ENCODE results near the gene HEMK1.

HEMK1 gene

DNA sequence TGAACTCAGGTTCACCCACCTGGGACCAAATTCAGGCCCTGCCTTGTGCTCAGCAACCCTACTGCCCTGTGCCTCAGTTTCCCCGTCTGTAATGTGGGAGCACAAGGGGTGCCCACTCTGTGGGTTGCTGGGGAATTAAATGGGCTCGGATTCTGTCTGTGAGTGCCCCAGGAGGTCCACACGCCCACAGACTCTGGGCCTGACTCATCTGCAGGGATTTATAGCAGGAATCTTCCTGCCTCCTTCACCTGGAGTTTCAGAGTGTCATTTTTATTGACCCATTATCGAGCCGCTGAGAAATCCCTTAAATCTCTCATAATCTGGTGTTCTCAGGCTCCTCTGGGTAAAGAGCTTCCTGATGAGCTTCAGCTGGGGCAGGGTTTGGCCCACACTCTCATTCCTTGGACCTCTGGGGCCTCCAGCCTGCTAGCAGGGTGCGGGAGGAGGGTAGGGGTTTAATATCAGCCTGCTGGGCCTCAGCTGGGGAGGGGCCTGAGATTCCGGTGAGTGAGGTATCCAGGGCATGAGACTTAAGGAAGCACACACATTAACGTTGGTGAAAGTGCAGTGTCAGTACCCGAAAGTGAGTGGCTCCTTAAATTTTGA lies 18.2 kb upstream of the HEMK1 start:
- Histone ChIP-seq H3K27me3 (peaks cover 0 to 7% of the 10 kb centered on the region in 2 donors), H3K4me1 (no peaks in the 10 kb centered on the region), H3K36me3 (no peaks in the 10 kb centered on the region), H3K27ac (no peak overlapping the region), H3K4me3 (no peak overlapping the region), H3K9me3 (no peaks in the 10 kb centered on the region)
- DNase-seq: no peak
- intact Hi-C loops (cut with DNase I; ENCODE audit: low total_unique reads): no loop called here
- TF ChIP-seq CTCF (IDR thresholded peaks at IDR 0.05): no peak

DNA sequence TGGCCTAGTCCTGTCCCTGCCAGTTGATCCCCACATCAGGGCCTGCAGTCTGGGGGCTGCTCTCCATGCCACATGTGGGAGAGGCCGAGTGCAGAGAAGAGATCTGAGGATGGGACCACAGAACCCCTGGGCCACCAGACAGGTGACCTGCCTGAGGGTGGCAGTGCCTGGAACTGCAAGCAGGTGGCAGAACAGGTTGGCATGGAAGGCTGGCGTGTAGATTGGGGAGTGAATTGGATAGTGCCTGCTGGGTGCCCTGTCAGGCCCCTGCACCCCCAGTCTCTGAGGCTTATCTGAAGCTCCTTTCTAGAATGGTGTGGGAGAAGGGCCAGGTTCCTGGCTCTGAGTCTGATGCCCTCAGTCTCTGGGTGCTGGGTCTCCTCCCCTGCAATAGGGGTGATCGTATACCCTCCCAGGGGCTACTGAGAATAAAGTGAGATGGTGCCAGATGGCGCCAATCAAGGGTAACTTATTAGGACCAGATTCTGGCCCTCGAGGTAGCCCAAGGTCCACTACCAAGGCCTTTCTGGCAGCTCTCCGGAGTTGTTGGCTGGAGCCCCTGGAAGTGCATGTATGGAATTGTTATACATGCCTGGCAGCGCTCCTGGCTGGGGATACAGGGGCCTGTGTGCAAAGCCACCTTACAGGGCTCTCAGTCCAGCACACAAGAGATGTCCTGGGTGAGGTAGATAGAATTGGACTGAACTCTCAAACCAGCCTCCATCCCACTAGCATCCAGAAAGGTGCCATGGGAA lies 17.5 kb upstream of the HEMK1 start:
- Histone ChIP-seq H3K27ac (no peak overlapping the region), H3K4me3 (no peak overlapping the region), H3K4me1 (no peaks in the 10 kb centered on the region), H3K9me3 (no peaks in the 10 kb centered on the region), H3K27me3 (peaks cover 0 to 10% of the 10 kb centered on the region in 2 donors), H3K36me3 (no peaks in the 10 kb centered on the region)
- intact Hi-C loops (cut with DNase I; ENCODE audit: low total_unique reads): no loop called here
- DNase-seq: no peak
- TF ChIP-seq CTCF (IDR thresholded peaks at IDR 0.05): no peak

DNA sequence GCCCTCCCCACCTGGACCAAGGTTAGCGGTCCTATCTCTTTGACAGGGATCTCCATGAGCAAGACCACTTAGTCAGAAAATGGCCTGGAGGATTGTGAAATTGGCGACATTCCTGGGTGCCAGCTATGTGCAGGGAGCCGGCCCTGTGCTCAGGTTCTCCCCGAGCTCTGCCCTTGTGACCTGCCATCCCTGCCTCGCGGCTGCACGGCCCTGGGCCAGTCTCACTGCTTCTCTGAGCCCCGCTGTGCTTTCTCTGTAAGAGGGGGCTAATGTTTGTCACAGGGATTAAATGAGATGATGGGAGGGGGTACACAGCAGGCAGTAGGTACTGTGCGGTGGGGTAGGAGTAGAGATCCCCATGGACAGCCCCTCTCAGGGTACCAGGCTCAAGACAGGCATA lies 16.7 kb upstream of the HEMK1 start:
- Histone ChIP-seq H3K27me3 (peaks cover 0 to 16% of the 10 kb centered on the region in 2 donors), H3K4me1 (no peaks in the 10 kb centered on the region), H3K9me3 (no peaks in the 10 kb centered on the region), H3K36me3 (no peaks in the 10 kb centered on the region), H3K4me3 (no peak overlapping the region), H3K27ac (no peak overlapping the region)
- intact Hi-C loops (cut with DNase I; ENCODE audit: low total_unique reads): no loop called here
- no peak for TF ChIP-seq CTCF (IDR thresholded peaks at IDR 0.05)
- no peak for DNase-seq

- no peak overlapping the region for H3K27ac ChIP-seq
- intact Hi-C loops (cut with DNase I; ENCODE audit: low total_unique reads): no loop called here
Measured at GRCh38 chr3:50554553-50554952, 14.8 kb upstream of the HEMK1 start.

GRCh38 chr3:50557106-50557505 lies 12.2 kb upstream of the HEMK1 start:
- no peak for TF ChIP-seq CTCF (IDR thresholded peaks at IDR 0.05)
- DNase-seq: no peak
- H3K36me3 ChIP-seq: peaks cover 0 to 21% (median 10%) of the 10 kb centered on the region in 3 donors
- H3K4me3 ChIP-seq: no peak overlapping the region
- H3K4me1 ChIP-seq: no peaks in the 10 kb centered on the region
- no peak overlapping the region for H3K27ac ChIP-seq
- peaks cover 0 to 21% of the 10 kb centered on the region in 2 donors for H3K27me3 ChIP-seq
- intact Hi-C loops (cut with DNase I; ENCODE audit: low total_unique reads): no loop called here
- no peaks in the 10 kb centered on the region for H3K9me3 ChIP-seq

More at GRCh38 chr3:50554553-50554952, 14.8 kb upstream of the HEMK1 start:
- H3K4me3 ChIP-seq: no peak overlapping the region
- H3K4me1 ChIP-seq: no peaks in the 10 kb centered on the region
- peaks cover 0 to 10% (median 0%) of the 10 kb centered on the region in 3 donors for H3K36me3 ChIP-seq
- H3K27me3 ChIP-seq: peaks cover 0 to 21% of the 10 kb centered on the region in 2 donors
- DNase-seq: no peak
- no peak for TF ChIP-seq CTCF (IDR thresholded peaks at IDR 0.05)
- H3K9me3 ChIP-seq: no peaks in the 10 kb centered on the region
